ENCODE measurements around the gene SDK2.

GRCh38 chr17:73610331-73610911, 33.8 kb downstream of the SDK2 start:
- TF ChIP-seq ZNF384 (IDR thresholded peaks at IDR 0.05) (no peak), PKNOX1 (IDR thresholded peaks at IDR 0.05) (no peak)
